HG03280 (cell line): ENCODE data around the gene EPS8.

Experiments used
- ATAC-seq: cut with Tn5 transposase; IDR thresholded peaks from one replicate; pipeline ENCODE4 v1.9.1; 2021; ENCODE audit warnings: mild to moderate bottlenecking, moderate library complexity; ENCODE audit not compliant: unreplicated experiment

The EPS8 gene

DNA sequence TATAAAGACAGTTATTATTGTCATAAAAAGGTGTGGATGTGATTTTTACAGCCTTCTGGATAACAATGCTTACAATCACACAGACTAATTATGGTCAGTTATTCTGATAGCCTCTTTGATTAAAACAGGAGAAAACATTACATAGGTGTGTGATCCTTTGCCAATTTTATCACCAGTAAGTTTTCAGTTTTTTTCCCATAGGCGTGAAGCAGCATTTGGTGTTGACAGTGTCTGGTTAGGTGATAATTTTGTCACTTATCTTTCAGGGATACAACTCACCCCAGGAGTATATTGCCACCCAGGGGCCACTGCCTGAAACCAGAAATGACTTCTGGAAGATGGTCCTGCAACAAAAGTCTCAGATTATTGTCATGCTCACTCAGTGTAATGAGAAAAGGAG, 208.8 kb downstream of the EPS8 start:
- ATAC-seq, result no peak

- ATAC-seq, result no peak
Observed at GRCh38 chr12:15575671-15576541, 213.3 kb downstream of the EPS8 start.

DNA sequence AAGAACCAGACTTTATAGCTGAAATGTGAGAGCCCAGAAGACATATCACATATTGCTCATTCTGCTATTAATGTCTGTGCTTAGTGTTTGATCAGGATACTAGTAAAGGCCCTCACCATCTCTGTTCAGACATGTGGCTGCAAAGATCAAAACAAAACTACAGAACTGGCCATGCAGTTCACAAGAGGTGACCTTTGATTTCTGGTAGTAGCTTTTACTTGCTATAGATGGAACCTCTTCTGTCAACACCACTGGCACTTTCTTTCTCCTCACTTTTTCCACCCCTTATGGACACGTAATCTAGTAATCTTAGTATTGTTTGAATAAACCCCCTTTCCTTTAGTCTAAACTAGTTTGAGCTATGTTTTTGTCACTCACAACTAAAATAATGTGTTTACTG, 214.8 kb downstream of the EPS8 start:
- no peak for ATAC-seq
